Measurements from ENCODE around the gene MIAT.
"Not testable (repeated sequence)": the region's sequence is repeated elsewhere in the genome, so short reads cannot be mapped to it uniquely, and the experiment has no call there.

MIAT gene

DNA sequence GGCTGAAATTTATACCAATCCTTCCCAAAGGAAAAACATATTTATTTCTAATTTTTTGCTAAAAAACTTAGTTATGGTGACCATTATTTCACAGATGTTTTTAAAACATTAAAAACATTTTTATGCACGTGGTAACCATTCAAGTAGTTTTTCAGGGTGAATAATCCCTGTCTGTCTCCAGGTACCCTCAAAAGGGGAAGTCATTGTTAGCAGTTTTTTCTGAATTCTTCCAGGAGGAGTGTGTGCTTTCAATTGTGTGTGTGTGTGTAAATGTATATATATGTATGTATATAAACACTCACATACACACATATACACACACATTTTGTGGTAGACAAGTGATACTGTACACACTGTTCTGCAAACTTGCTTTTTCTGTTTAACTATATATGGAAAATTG lies 43.9 kb downstream of the MIAT start:
- no peak for DNase-seq

GRCh38 chr22:26702906-26703830 lies 45.8 kb downstream of the MIAT start:
- no peak for DNase-seq

GRCh38 chr22:26705379-26705778 lies 48.0 kb downstream of the MIAT start:
- DNase-seq: not testable (repeated sequence)

DNA sequence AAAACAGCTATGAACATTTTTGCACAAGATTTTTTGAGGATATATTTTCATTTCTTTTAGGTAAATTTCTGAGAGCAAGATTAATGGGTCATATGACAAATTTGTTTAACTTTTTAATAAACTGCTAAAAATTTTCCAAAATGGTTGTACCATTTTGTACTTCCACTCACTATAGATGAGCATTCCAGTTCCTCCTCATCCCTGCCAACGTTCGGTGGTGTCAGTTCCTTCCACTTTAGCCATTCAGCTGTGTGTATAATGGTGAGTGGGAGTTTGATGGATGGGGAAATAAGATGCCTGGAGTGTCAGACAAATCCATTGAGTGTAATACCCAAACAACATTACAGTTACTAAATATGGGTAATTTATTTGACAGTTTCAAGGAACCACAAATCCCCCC lies 49.7 kb downstream of the MIAT start:
- DNase-seq: no peak

GRCh38 chr22:26707581-26707980 lies 50.2 kb downstream of the MIAT start:
- DNase-seq: peak; percentile 5

- DNase-seq: no peak
Observed at GRCh38 chr22:26708256-26709009, 51.0 kb downstream of the MIAT start.

- no peak for DNase-seq
Observed at GRCh38 chr22:26709617-26710390, 52.4 kb downstream of the MIAT start.

DNA sequence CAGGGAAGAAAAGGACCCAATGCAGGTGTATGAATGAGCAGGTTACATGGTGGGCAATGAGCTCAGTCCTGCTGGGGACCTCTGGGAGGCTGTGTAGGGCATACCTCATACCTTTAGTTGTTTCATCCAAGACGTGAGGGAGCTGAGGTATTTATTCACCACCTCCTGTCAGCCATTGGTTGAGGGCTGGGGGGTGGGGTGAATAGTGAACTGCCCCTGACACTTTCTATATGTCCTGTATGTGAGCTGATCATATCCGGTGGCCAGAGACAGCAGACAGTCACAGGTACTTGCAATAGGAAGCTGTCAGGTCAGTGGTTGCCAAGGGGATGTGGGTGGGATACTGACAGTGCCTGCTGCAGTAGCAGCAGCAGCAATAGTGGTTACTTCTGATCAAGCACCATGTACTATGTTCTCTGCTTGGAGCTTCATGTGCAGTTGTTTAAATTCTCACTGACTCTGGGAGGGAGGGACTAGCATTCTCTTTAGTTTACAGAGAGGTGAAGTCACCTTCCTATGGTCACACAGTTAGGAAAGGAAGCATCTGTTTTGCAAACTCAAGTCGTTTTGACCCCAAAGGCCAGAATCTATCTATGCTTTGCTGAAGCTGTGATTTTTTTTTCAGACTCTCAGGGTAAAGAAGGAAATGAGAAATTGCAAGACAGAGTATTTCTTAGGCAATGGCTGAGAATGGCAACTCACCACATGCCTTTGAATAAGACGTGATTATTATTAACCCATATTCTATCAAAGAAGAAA lies 54.0 kb downstream of the MIAT start:
- no peak for DNase-seq

DNA sequence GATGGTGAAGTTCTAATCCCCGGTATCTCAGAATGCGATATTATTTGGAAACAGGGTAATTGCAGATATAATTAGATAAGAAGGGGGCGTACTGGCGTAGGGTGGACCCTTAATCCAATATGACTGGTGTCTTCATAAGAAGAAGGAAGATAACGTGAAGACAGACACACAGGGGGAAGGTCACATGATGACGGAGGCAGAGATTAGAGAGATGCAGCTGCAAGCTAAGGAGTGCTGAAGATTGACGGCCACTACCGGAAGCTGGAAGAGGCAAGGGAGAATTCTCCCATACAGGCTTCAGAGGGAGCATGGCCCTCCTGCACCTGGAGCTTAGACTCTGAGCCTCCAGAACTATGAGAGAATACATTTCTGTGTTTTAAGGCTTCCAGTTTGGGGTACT lies 54.8 kb downstream of the MIAT start:
- DNase-seq: no peak

DNA sequence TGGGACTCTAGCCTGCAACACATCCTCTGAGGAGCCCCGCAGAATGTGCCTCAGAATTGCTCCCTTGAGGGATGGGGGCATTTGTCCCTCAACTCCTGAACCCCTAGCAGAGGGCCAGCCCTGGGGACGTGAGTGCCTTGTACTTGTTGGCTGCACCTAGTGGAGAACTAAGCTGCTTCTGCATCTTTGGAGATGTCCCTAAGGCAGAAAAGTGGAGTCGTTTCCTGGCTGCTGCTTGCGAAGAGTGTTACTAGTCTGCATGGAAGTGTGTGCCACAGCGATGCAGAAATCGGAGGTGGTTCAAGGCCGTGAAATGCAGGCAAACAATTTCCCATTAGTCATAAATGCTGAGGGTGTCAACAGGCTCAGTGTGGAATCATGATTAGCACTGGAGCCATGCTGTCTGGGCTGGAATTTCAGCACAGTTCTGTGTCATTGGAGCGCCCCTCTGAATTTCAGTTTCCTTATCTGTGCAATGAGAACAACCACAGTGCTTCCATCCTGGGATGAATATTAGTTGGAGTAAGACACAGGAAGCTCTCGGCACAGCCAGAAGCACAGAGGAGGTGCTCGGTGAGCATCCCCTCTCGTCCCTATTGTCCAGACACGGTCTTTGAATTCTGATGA lies 56.5 kb downstream of the MIAT start:
- DNase-seq: no peak

GRCh38 chr22:26714971-26715370 lies 57.6 kb downstream of the MIAT start:
- no peak for DNase-seq

DNA sequence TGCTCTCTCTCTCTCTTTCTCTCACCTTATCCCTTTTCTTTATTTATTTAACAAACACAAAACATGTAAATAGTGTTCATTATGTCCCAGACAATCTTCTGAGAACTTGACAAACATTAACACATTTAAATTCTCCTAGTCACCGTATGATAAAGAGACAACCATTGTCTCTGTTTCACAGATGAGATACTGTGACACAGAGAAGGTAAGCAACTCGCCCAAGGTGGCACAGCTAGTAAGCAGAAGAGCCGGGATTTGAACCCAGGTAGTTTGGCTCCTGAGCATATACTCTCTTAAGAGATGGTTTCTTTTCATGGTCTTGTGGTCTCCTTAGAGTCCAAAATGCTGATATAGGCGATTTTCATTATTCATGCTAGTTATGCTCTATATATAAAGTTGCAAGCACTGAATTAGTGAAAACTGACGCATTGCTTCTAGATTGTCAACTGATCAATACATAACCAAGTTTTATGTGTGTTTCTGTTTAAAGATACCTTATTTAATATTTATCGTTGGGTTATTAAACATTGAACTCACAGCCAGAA lies 58.1 kb downstream of the MIAT start:
- DNase-seq: no peak

GRCh38 chr22:26718488-26718887 lies 61.1 kb downstream of the MIAT start:
- no peak for DNase-seq

- no peak for DNase-seq
Observed at GRCh38 chr22:26718905-26719304, 61.5 kb downstream of the MIAT start.

DNA sequence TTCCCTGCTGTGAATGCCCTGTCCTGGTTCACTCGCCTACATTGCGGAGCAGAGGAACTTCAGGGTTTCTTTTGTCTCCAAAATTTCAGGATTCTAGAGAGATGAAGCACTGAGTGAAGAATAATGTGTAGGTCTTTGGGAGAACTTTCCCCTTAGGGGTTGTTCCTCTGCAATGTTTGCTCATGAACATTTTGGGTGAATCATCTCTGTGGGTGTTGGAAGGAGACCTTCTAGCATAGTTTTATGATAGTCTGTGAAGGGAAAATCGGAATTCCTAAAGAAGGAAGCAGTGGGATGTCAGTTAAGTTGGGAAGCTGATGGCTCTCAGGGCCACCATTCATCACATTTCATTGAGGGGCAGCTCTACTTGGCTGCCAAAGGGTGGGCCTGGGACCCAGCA lies 64.8 kb downstream of the MIAT start:
- no peak for DNase-seq

- no peak for DNase-seq
Observed at GRCh38 chr22:26724414-26724813, 67.0 kb downstream of the MIAT start.

DNA sequence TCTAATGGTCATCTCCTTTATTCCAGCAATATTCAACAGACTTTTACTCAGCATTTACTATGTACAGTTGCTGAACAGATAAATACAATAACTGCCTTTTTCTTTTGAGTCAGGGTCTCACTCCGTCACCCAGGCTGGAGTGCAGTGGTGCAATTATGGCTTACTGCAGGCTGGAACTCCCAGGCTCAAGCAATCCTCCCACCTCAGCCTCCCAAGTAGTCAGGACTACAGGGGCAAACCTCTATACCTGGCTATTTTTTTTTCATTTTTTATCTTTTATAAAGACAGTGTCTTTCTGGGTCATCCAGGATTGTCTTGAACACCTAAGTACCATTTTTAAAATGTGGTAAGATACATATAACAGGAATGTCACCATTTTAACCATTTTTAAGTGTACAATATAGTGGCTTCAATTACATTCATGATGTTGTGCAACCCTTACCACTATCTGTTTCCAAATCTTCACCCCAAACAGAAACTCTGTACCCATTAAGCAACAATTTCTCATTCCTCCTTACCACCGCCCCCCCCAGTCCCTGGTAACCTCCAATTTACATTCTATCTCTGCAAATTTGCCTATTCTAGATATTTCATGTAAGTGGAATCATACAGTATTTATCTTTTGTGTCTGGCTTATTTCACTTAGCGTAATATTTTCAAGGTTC lies 67.8 kb downstream of the MIAT start:
- no peak for DNase-seq
